Measurements from ENCODE around the gene CADPS2.

CADPS2 gene

DNA sequence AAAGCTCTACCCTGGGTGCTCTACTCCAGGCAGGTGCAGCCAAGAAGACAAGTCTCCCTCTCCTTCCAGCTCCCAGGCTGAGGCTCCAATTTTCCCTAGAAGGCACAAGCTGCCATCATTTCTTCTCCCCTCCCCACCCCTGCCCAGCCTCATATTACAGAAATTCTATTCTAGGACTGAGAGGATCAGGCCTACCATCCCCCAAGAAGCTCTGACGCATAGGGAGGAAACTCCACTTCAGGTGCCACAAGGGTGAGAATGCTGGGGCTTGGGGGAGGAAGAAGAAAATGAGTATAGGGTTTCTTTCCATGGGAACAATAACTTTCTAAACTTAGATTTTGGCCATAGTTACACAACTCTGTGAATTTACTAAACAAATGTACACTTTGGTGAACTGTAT is 617.0 kb downstream of the CADPS2 start:
- DNase-seq = no peak

Data from right kidney (tissue), 1 donor.